HFFc6 (cell line): ENCODE results near the gene ZDHHC3. TPM values are rescaled to one million over a fixed set of nuclear protein-coding genes. Genes with fewer than 3 reads are reported as not detected.

Experiments used
- DNase-seq: peaks from one replicate; pipeline ENCODE4 v3.0.0-alpha.2; 2018
- H3K27ac Mint-ChIP-seq: 2 replicates; pipeline ENCODE4 v1.8.0; 2020; ENCODE audit warnings: mild to moderate bottlenecking, mixed read lengths
- H3K27me3 Mint-ChIP-seq: 2 replicates; pipeline ENCODE4 v1.8.0; 2021; ENCODE audit warnings: mild to moderate bottlenecking, moderate library complexity, mixed read lengths; ENCODE audit not compliant: insufficient read depth
- H3K36me3 Mint-ChIP-seq: 2 replicates; pipeline ENCODE4 v1.8.0; 2021; ENCODE audit warnings: low read depth, mixed read lengths
- H3K4me1 Mint-ChIP-seq: 2 replicates; pipeline ENCODE4 v1.8.0; 2020; ENCODE audit warnings: low read depth, mixed read lengths
- H3K4me3 Mint-ChIP-seq: 2 replicates; pipeline ENCODE4 v1.8.0; 2020; ENCODE audit warnings: mild to moderate bottlenecking, moderate library complexity, mixed read lengths
- H3K9me3 Mint-ChIP-seq: 2 replicates; pipeline ENCODE4 v1.8.0; 2020; ENCODE audit warnings: mild to moderate bottlenecking, mixed read lengths
- total RNA-seq, 6 experiments: library from RNA; stranded (reverse); fragmentation: NEBNext Ultra II Directional; extraction: Animal tissue kit (Norgen Biotek cat#: 25700); gene quantifications; 2 replicates in 1 of 6; 3 replicates in 5 of 6; pipeline ENCODE4 v1.2.3, GENCODE V29; 2021
- TF ChIP-seq, protein P1 (sequence below): fragments of 200-600 bp; sonication (generic); IDR thresholded peaks from 2 replicates; pipeline ENCODE4 v1.5.0; 2021; ENCODE audit warnings: antibody characterized with exemption, mild to moderate bottlenecking

Gene ZDHHC3
- total RNA-seq, 6 experiments from 2014 or later = 55.5 to 74.7 (median 64.4) TPM

GRCh38 chr3:44984335-44984734 is 8.4 kb upstream of the ZDHHC3 start:
- H3K9me3 Mint-ChIP-seq = no peaks in the 10 kb centered on the region
- H3K27ac Mint-ChIP-seq = no peak overlapping the region

GRCh38 chr3:44983484-44983941 is 7.5 kb upstream of the ZDHHC3 start:
- no peaks in the 10 kb centered on the region for H3K27me3 Mint-ChIP-seq
- peaks cover 44% of the 10 kb centered on the region for H3K4me1 Mint-ChIP-seq
- peaks cover 16% of the 10 kb centered on the region for H3K36me3 Mint-ChIP-seq
- H3K9me3 Mint-ChIP-seq = no peaks in the 10 kb centered on the region
- H3K4me3 Mint-ChIP-seq = no peak overlapping the region
- DNase-seq = no peak
- TF ChIP-seq, protein P1, sequence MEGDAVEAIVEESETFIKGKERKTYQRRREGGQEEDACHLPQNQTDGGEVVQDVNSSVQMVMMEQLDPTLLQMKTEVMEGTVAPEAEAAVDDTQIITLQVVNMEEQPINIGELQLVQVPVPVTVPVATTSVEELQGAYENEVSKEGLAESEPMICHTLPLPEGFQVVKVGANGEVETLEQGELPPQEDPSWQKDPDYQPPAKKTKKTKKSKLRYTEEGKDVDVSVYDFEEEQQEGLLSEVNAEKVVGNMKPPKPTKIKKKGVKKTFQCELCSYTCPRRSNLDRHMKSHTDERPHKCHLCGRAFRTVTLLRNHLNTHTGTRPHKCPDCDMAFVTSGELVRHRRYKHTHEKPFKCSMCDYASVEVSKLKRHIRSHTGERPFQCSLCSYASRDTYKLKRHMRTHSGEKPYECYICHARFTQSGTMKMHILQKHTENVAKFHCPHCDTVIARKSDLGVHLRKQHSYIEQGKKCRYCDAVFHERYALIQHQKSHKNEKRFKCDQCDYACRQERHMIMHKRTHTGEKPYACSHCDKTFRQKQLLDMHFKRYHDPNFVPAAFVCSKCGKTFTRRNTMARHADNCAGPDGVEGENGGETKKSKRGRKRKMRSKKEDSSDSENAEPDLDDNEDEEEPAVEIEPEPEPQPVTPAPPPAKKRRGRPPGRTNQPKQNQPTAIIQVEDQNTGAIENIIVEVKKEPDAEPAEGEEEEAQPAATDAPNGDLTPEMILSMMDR = no peak
- no peak overlapping the region for H3K27ac Mint-ChIP-seq

More at GRCh38 chr3:44984335-44984734, 8.4 kb upstream of the ZDHHC3 start:
- H3K4me3 Mint-ChIP-seq = no peak overlapping the region
- H3K36me3 Mint-ChIP-seq = peaks cover 15% of the 10 kb centered on the region
- peaks cover 51% of the 10 kb centered on the region for H3K4me1 Mint-ChIP-seq
- no peak for DNase-seq
- TF ChIP-seq, protein P1 = no peak
- no peaks in the 10 kb centered on the region for H3K27me3 Mint-ChIP-seq

- H3K27me3 Mint-ChIP-seq = no peaks in the 10 kb centered on the region
- peaks cover 16% of the 10 kb centered on the region for H3K36me3 Mint-ChIP-seq
- H3K27ac Mint-ChIP-seq = no peak overlapping the region
- TF ChIP-seq, protein P1 = no peak
- no peaks in the 10 kb centered on the region for H3K9me3 Mint-ChIP-seq
- no peak overlapping the region for H3K4me3 Mint-ChIP-seq
- no peak for DNase-seq
- H3K4me1 Mint-ChIP-seq = peaks cover 46% of the 10 kb centered on the region
Measured at GRCh38 chr3:44982817-44983216, 6.8 kb upstream of the ZDHHC3 start.

GRCh38 chr3:44981751-44982150 is 5.8 kb upstream of the ZDHHC3 start:
- no peak for DNase-seq
- Mint-ChIP-seq H3K4me1 (peaks cover 56% of the 10 kb centered on the region), H3K36me3 (peaks cover 16% of the 10 kb centered on the region), H3K9me3 (no peaks in the 10 kb centered on the region), H3K27me3 (no peaks in the 10 kb centered on the region), H3K27ac (0 out of 2 replicates have a peak overlapping the region, but pooled peaks have one; percentile 0), H3K4me3 (no peak overlapping the region)
- TF ChIP-seq, protein P1 = no peak

DNA sequence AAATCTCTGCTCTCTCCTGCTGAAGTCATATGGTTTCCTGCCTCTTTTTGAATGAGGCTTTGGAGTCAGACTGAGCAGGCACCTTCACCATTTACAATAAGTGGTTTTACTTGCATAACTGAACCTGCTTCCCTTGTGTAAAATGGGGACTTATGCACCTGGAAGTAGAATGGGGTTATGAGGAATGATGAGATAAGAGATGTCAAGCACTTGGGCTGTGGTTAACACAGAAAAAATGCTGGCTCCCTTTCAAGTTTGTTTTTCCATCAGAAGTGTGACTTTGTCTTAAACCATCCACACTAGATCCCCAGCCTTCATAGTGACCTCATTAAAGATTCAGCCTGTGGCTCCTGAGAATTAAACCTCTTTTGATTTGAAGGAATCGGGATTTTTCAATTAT is 5.2 kb upstream of the ZDHHC3 start:
- Mint-ChIP-seq H3K4me1 (peaks cover 56% of the 10 kb centered on the region), H3K9me3 (no peaks in the 10 kb centered on the region), H3K27me3 (no peaks in the 10 kb centered on the region)

More for the DNA sequence above, 5.2 kb upstream of the ZDHHC3 start:
- no peak for DNase-seq
- Mint-ChIP-seq H3K36me3 (peaks cover 20% of the 10 kb centered on the region), H3K4me3 (no peak overlapping the region), H3K27ac (no peak overlapping the region)
- TF ChIP-seq, protein P1 = no peak
